Large intestine (tissue), 3 donors: ENCODE data around the gene SLC25A30. TPM values are rescaled to one million over a fixed set of nuclear protein-coding genes. Genes with fewer than 3 reads are reported as not detected.

ENCODE experiments used
- DNase-seq, 2 donors: peaks; one replicate each; pipeline versions ENCODE4 v3.0.0 to v3.0.0-alpha.2; 2013
- H3K27ac ChIP-seq: one replicate; pipeline ENCODE4 v1.5.1; 2013; ENCODE audit warnings: low read length
- H3K27me3 ChIP-seq: 2 replicates; pipeline ENCODE4 v1.6.1; 2013; ENCODE audit warnings: low read length; ENCODE audit not compliant: control insufficient read depth, insufficient read depth
- H3K36me3 ChIP-seq: 2 replicates; pipeline ENCODE4 v1.6.1; 2013; ENCODE audit warnings: low read length; ENCODE audit not compliant: control insufficient read depth, insufficient read depth
- H3K4me1 ChIP-seq: one replicate; pipeline ENCODE4 v1.6.1; 2013; ENCODE audit warnings: low read length; ENCODE audit not compliant: control insufficient read depth, insufficient read depth
- H3K4me3 ChIP-seq: one replicate; pipeline ENCODE4 v1.5.1; 2013; ENCODE audit warnings: low read length
- H3K9me3 ChIP-seq: one replicate; pipeline ENCODE4 v1.6.1; 2013; ENCODE audit warnings: mild to moderate bottlenecking, low read depth, low read length, moderate library complexity; ENCODE audit not compliant: control insufficient read depth
- WGBS: methylation state at CpG from one replicate; pipeline ENCODE4 v1.1.5; 2013; ENCODE audit warnings: low lambda C conversion rate; ENCODE audit not compliant: insufficient coverage; 5-methylcytosine and 5-hydroxymethylcytosine counted together
- polyA plus RNA-seq: library from polyadenylated mRNA; unstranded; fragments of 120-200 nt; gene quantifications from one replicate; pipeline ENCODE4 v1.2.1, GENCODE V29; 2013

The SLC25A30 gene
- polyA plus RNA-seq, 1 donor = 5.3 TPM

- H3K9me3 ChIP-seq = no peaks in the 10 kb centered on the region
- peaks cover 12% of the 10 kb centered on the region for H3K4me1 ChIP-seq
- WGBS = 80% methylated on average over 1 of the region's 7 CpGs
- no peaks in the 10 kb centered on the region for H3K36me3 ChIP-seq
- no peaks in the 10 kb centered on the region for H3K27me3 ChIP-seq
- H3K27ac ChIP-seq = no peak overlapping the region
- no peak for DNase-seq
- no peak overlapping the region for H3K4me3 ChIP-seq
Observed at GRCh38 chr13:45446181-45446580, 28.0 kb upstream of the SLC25A30 start.

GRCh38 chr13:45445053-45445452 lies 26.9 kb upstream of the SLC25A30 start:
- Histone ChIP-seq H3K36me3 (no peaks in the 10 kb centered on the region), H3K4me3 (no peak overlapping the region), H3K9me3 (no peaks in the 10 kb centered on the region), H3K27ac (no peak overlapping the region), H3K27me3 (no peaks in the 10 kb centered on the region), H3K4me1 (peaks cover 14% of the 10 kb centered on the region)
- no peak for DNase-seq
- WGBS = no CpG with 5 or more reads among the region's 6 CpGs

- no CpG with 5 or more reads among the region's 2 CpGs for WGBS
- H3K36me3 ChIP-seq = no peaks in the 10 kb centered on the region
- no peak overlapping the region for H3K4me3 ChIP-seq
- DNase-seq = no peak
- H3K4me1 ChIP-seq = peaks cover 2% of the 10 kb centered on the region
- H3K27me3 ChIP-seq = no peaks in the 10 kb centered on the region
- no peaks in the 10 kb centered on the region for H3K9me3 ChIP-seq
- H3K27ac ChIP-seq = no peak overlapping the region
Observed at GRCh38 chr13:45441633-45442032, 23.5 kb upstream of the SLC25A30 start.

GRCh38 chr13:45439781-45440462 lies 21.7 kb upstream of the SLC25A30 start:
- no peaks in the 10 kb centered on the region for H3K9me3 ChIP-seq
- 80% methylated on average over 1 of the region's 3 CpGs for WGBS
- no peak overlapping the region for H3K27ac ChIP-seq
- H3K4me3 ChIP-seq = no peak overlapping the region
- H3K36me3 ChIP-seq = no peaks in the 10 kb centered on the region
- H3K27me3 ChIP-seq = no peaks in the 10 kb centered on the region
- H3K4me1 ChIP-seq = peaks cover 6% of the 10 kb centered on the region
- DNase-seq = no peak

GRCh38 chr13:45439008-45439407 lies 20.8 kb upstream of the SLC25A30 start:
- Histone ChIP-seq H3K27me3 (no peaks in the 10 kb centered on the region), H3K9me3 (no peaks in the 10 kb centered on the region), H3K36me3 (no peaks in the 10 kb centered on the region), H3K4me3 (no peak overlapping the region), H3K4me1 (peaks cover 13% of the 10 kb centered on the region), H3K27ac (no peak overlapping the region)
- no peak for DNase-seq
- WGBS = no CpG with 5 or more reads among the region's 4 CpGs

GRCh38 chr13:45437947-45438346 lies 19.8 kb upstream of the SLC25A30 start:
- H3K9me3 ChIP-seq = no peaks in the 10 kb centered on the region
- no CpG with 5 or more reads among the region's 4 CpGs for WGBS
- H3K27me3 ChIP-seq = no peaks in the 10 kb centered on the region
- DNase-seq = no peak
- H3K27ac ChIP-seq = no peak overlapping the region
- H3K36me3 ChIP-seq = no peaks in the 10 kb centered on the region
- no peak overlapping the region for H3K4me3 ChIP-seq
- peaks cover 19% of the 10 kb centered on the region for H3K4me1 ChIP-seq

- no peaks in the 10 kb centered on the region for H3K9me3 ChIP-seq
- no peak for DNase-seq
- H3K4me3 ChIP-seq = no peak overlapping the region
- H3K27ac ChIP-seq = no peak overlapping the region
- no peaks in the 10 kb centered on the region for H3K27me3 ChIP-seq
- no peaks in the 10 kb centered on the region for H3K36me3 ChIP-seq
- WGBS = no CpG with 5 or more reads among the region's 4 CpGs
- H3K4me1 ChIP-seq = peaks cover 23% of the 10 kb centered on the region
Observed at GRCh38 chr13:45436953-45437352, 18.8 kb upstream of the SLC25A30 start.

- no CpG with 5 or more reads among the region's 9 CpGs for WGBS
- DNase-seq = no peak
Observed at GRCh38 chr13:45436332-45436731, 18.2 kb upstream of the SLC25A30 start.

GRCh38 chr13:45434556-45435371 lies 16.6 kb upstream of the SLC25A30 start:
- no peaks in the 10 kb centered on the region for H3K36me3 ChIP-seq
- H3K27ac ChIP-seq = peak overlapping the region; percentile 66
- H3K27me3 ChIP-seq = no peaks in the 10 kb centered on the region
- no CpG with 5 or more reads among the region's 8 CpGs for WGBS
- H3K4me3 ChIP-seq = no peak overlapping the region
- H3K9me3 ChIP-seq = no peaks in the 10 kb centered on the region
- peaks cover 21% of the 10 kb centered on the region for H3K4me1 ChIP-seq
- peak; percentile 33 to 74 for DNase-seq

More at GRCh38 chr13:45436332-45436731, 18.2 kb upstream of the SLC25A30 start:
- Histone ChIP-seq H3K9me3 (no peaks in the 10 kb centered on the region), H3K27ac (no peak overlapping the region), H3K4me3 (no peak overlapping the region), H3K4me1 (peaks cover 23% of the 10 kb centered on the region), H3K27me3 (no peaks in the 10 kb centered on the region), H3K36me3 (no peaks in the 10 kb centered on the region)

GRCh38 chr13:45433381-45433790 lies 15.2 kb upstream of the SLC25A30 start:
- no peaks in the 10 kb centered on the region for H3K36me3 ChIP-seq
- H3K27me3 ChIP-seq = no peaks in the 10 kb centered on the region
- H3K9me3 ChIP-seq = no peaks in the 10 kb centered on the region
- peak; percentile 38 to 75 for DNase-seq
- peaks cover 21% of the 10 kb centered on the region for H3K4me1 ChIP-seq
- peak overlapping the region; percentile 30 for H3K27ac ChIP-seq
- no peak overlapping the region for H3K4me3 ChIP-seq
- WGBS = no CpG with 5 or more reads among the region's 5 CpGs
